Activated CD8-positive, alpha-beta T cell treated with anti-CD3 and anti-CD28 coated beads for 36 hours (primary cell): ENCODE measurements around the gene MUTYH. TPM values are rescaled to one million over a fixed set of nuclear protein-coding genes. Genes with fewer than 3 reads are reported as not detected.
"Not testable (repeated sequence)": the region's sequence is repeated elsewhere in the genome, so short reads cannot be mapped to it uniquely, and the experiment has no call there.

Source experiments
- ATAC-seq: fragments of 200-7000 bp; cut with Tn5 transposase; one replicate; pipeline ENCODE4 v1.10.0; 2021; ENCODE audit warnings: mild to moderate bottlenecking, moderate library complexity
- CTCF ChIA-PET: fragments of 350-600 bp; sonication (Branson Sonifier 250); formaldehyde crosslinking; loops from one replicate; lab custom pipeline; 2021; ENCODE audit warnings: antibody characterized with exemption; lab: Charles Lee
- POLR2A ChIA-PET: fragments of 350-600 bp; sonication (Branson Sonifier 250); formaldehyde crosslinking; loops from one replicate; lab custom pipeline; 2021; ENCODE audit warnings: antibody characterized with exemption; lab: Charles Lee
- DNase-seq: peaks from one replicate; pipeline ENCODE4 v3.0.0-alpha.2; 2020
- H3K27ac Mint-ChIP-seq: one replicate; pipeline ENCODE4 v1.8.0; 2021; ENCODE audit warnings: mild to moderate bottlenecking, mixed read lengths
- H3K27me3 Mint-ChIP-seq: one replicate; pipeline ENCODE4 v1.8.0; 2021; ENCODE audit warnings: mixed read lengths
- H3K36me3 Mint-ChIP-seq: one replicate; pipeline ENCODE4 v1.8.0; 2021; ENCODE audit warnings: low read depth, mixed read lengths
- H3K4me1 Mint-ChIP-seq: one replicate; pipeline ENCODE4 v1.8.0; 2021; ENCODE audit warnings: low read depth, mixed read lengths
- H3K4me3 Mint-ChIP-seq: one replicate; pipeline ENCODE4 v1.8.0; 2021; ENCODE audit warnings: mild to moderate bottlenecking, moderate library complexity, mixed read lengths
- H3K9me3 Mint-ChIP-seq: one replicate; pipeline ENCODE4 v1.8.0; 2021; ENCODE audit warnings: mixed read lengths
- intact Hi-C: fragments of 100-400 bp; cut with micrococcal nuclease; formaldehyde crosslinking; loops from one replicate; pipeline ENCODE4 v1.10.0; 2022
- total RNA-seq, 2 experiments: library from RNA; stranded (reverse); gene quantifications; one replicate each; pipeline ENCODE4 v1.2.3, GENCODE V29; 2021
- TF ChIP-seq, protein P1 (sequence below): fragments of 200-600 bp; IDR thresholded peaks from one replicate; pipeline ENCODE4 v1.8.0; 2022; ENCODE audit warnings: antibody characterized with exemption, mild to moderate bottlenecking

Gene MUTYH
- total RNA-seq, 2 experiments from 2014 or later, result 51.4 to 54.5 TPM

DNA sequence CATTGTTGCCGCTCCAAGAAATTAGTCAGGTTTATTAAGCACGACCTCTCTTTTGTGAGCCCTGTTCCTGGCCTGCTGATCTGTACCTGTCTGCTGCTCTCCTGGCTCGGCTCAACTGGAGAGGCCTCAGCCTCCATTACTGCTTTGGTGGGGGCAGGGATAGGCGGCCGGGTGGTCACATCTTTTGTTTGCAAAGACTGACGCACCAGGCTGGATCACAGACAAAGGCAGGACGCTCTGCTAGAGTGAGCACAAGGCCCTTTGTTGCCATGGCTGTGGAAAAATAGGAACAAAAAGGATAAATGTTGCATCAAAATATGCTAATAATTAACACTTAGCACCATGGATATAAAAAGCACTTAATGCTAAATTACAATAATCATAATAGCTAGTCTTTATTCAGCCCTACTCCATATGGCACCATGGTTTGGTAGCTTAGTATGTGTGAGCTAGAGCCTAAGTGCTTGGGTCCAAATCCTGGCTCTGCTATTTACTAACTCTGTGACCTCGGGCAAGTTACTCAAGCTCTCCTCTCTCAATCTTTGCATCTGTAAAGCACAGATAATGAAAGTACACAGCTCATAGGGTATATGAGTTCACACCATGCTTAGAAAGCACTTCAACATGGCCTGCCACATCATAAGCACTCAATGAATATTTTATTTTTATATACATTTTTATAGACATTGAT, 42.4 kb downstream of the MUTYH start:
- no peak overlapping the region for H3K4me3 Mint-ChIP-seq
- no peaks in the 10 kb centered on the region for H3K9me3 Mint-ChIP-seq
- DNase-seq (no peak), ATAC-seq (no peak)
- no peaks in the 10 kb centered on the region for H3K27me3 Mint-ChIP-seq
- H3K36me3 Mint-ChIP-seq, result no peaks in the 10 kb centered on the region
- no peak overlapping the region for H3K27ac Mint-ChIP-seq
- ChIA-PET POLR2A (interaction anchor here (1.1 to 3.2 kb wide), 2 partner anchors 285 to 287 kb away, joined by 3 to 11 read pairs; partner anchors contain the start of genes HECTD3 and UROD), CTCF (interaction anchor here (1.3 to 13.9 kb wide), 2 partner anchors 13 to 282 kb away, joined by 4 to 321 read pairs; partner anchors contain the start of genes HECTD3 and UROD)
- TF ChIP-seq, protein P1, sequence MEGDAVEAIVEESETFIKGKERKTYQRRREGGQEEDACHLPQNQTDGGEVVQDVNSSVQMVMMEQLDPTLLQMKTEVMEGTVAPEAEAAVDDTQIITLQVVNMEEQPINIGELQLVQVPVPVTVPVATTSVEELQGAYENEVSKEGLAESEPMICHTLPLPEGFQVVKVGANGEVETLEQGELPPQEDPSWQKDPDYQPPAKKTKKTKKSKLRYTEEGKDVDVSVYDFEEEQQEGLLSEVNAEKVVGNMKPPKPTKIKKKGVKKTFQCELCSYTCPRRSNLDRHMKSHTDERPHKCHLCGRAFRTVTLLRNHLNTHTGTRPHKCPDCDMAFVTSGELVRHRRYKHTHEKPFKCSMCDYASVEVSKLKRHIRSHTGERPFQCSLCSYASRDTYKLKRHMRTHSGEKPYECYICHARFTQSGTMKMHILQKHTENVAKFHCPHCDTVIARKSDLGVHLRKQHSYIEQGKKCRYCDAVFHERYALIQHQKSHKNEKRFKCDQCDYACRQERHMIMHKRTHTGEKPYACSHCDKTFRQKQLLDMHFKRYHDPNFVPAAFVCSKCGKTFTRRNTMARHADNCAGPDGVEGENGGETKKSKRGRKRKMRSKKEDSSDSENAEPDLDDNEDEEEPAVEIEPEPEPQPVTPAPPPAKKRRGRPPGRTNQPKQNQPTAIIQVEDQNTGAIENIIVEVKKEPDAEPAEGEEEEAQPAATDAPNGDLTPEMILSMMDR, result no peak
- intact Hi-C loops, result no loop called here
- H3K4me1 Mint-ChIP-seq, result peaks cover 8% of the 10 kb centered on the region

DNA sequence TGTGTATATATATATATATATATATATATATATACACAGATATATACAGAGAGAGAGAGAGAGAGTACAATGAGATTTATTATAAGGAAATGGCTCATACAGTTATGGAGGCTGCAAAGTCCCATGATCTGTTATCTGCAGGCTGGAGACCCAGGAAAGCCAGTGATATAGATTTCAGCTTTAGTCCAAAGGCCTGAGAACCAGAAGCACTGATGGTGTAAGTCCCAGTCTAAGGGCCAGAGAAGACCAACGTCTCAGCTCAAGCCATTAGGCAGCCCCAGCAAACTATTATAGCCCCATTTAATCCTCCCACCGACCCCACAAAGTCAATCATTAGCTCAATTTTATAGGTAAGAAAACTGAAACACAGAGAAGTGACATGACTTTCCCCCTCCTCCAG, 48.5 kb downstream of the MUTYH start:
- CTCF ChIA-PET, result interaction anchor here (1.0 to 13.9 kb wide), 5 partner anchors 8 to 276 kb away, joined by 3 to 321 read pairs (median 4); partner anchors contain the start of genes HECTD3 and UROD
- Mint-ChIP-seq H3K36me3 (no peaks in the 10 kb centered on the region), H3K27me3 (no peaks in the 10 kb centered on the region), H3K9me3 (no peaks in the 10 kb centered on the region), H3K27ac (no peak overlapping the region), H3K4me3 (no peak overlapping the region), H3K4me1 (no peaks in the 10 kb centered on the region)
- DNase-seq, result no peak
- intact Hi-C loops, result no loop called here
- no peak for ATAC-seq
- POLR2A ChIA-PET, result interaction anchor here (2.2 kb wide), 1 partner anchor 280 kb away, joined by 7 read pairs; the partner anchor contains the start of genes HECTD3 and UROD
- TF ChIP-seq, protein P1, result no peak

DNA sequence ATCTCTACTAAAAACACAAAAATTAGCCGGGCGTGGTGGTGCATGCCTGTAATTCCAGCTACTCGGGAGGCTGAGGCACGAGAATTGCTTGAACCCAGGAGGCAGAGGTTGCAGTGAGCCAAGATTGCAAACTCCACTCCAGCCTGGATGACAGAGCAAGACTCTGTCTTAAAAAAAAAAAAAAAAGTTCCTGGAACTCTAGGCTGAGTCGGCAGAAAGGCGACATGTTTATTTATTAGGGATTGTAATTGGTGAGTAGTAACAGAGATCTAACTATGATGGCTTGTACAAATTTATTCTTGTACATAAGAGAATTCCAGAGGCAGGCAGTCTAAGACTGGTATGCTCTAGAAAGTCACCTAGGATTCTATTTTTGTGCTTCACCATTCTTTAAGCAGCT, 49.2 kb downstream of the MUTYH start:
- H3K4me1 Mint-ChIP-seq, DNase-seq, H3K36me3 Mint-ChIP-seq, H3K4me3 Mint-ChIP-seq, intact Hi-C loops, H3K9me3 Mint-ChIP-seq, H3K27me3 Mint-ChIP-seq, ATAC-seq, H3K27ac Mint-ChIP-seq, POLR2A ChIA-PET: not testable (repeated sequence)
- CTCF ChIA-PET, result interaction anchor here (1.0 to 13.9 kb wide), 4 partner anchors 9 to 276 kb away, joined by 3 to 321 read pairs (median 6); partner anchors contain the start of genes HECTD3 and UROD

DNA sequence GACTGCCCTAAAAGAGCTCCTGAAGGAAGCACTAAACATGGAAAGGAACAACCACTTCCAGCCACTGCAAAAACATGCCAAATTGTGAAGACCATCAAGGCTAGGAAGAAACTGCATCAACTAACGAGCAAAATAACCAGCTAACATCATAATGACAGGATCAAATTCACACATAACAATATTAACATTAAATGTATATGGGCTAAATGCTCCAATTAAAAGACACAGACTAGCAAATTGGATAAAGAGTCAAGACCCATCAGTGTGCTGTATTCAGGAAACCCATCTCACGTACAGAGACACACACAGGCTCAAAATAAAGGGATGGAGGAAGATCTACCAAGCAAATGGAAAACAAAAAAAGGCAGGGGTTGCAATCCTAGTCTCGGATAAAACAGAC, 53.7 kb downstream of the MUTYH start:
- intact Hi-C loops, H3K4me1 Mint-ChIP-seq, H3K4me3 Mint-ChIP-seq, ATAC-seq, H3K27me3 Mint-ChIP-seq, H3K9me3 Mint-ChIP-seq, CTCF ChIA-PET, H3K36me3 Mint-ChIP-seq, H3K27ac Mint-ChIP-seq, POLR2A ChIA-PET, DNase-seq: not testable (repeated sequence)

DNA sequence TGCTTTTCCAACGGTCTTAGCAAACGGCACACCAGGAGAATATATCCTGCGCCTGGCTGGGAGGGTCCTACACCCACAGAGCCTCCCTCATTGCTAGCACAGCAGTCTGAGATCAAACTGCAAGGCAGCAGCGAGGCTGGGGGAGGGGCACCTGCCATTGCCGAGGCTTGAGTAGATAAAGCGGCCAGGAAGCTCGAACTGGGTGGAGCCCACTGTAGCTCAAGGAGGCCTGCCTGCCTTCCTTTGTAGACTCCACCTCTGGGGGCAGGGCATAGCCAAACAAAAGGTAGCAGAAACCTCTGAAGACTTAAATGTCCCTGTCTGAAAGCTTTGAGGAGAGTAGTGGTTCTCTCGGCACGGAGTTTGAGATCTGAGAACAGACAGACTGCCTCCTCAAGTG, 55.4 kb downstream of the MUTYH start:
- H3K27me3 Mint-ChIP-seq, DNase-seq, H3K4me1 Mint-ChIP-seq, intact Hi-C loops, POLR2A ChIA-PET, H3K9me3 Mint-ChIP-seq, H3K4me3 Mint-ChIP-seq, H3K36me3 Mint-ChIP-seq, H3K27ac Mint-ChIP-seq, ATAC-seq: not testable (repeated sequence)
- CTCF ChIA-PET, result interaction anchor here (1.0 to 1.3 kb wide), 2 partner anchors 13 to 17 kb away, joined by 4 read pairs; no protein-coding TSS in a partner anchor

DNA sequence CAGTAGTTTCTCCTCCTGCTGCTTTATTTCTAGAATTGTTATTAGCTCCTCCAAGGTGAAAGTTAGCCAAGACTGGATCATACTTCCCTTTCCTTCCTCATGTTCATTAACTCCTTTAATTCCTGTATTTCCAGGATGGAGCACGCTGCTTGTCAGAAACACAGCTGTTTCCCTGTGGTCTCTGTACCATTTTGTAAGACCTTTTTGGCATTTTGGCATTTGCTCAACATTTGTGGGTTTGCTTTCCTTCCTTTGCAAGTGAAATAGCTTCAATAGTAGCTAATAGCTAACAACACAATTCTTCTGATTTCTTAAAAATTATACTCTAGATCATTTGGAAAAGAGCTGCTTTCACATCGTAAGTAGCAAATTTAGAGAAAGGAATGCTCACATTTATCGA, 57.9 kb downstream of the MUTYH start:
- TF ChIP-seq, protein P1, result no peak
- DNase-seq (no peak), ATAC-seq (no peak)
- H3K4me3 Mint-ChIP-seq, result no peak overlapping the region
- CTCF ChIA-PET, result interaction anchor here (0.9 to 2.0 kb wide), 2 partner anchors 18 to 268 kb away, joined by 4 to 9 read pairs; no protein-coding TSS in a partner anchor
- H3K27ac Mint-ChIP-seq, result no peak overlapping the region
- H3K27me3 Mint-ChIP-seq, result peaks cover 3% of the 10 kb centered on the region
- H3K4me1 Mint-ChIP-seq, result no peaks in the 10 kb centered on the region
- intact Hi-C loops, result no loop called here
- H3K36me3 Mint-ChIP-seq, result no peaks in the 10 kb centered on the region
- peaks cover 2% of the 10 kb centered on the region for H3K9me3 Mint-ChIP-seq
- POLR2A ChIA-PET, result no interaction called here

Other genes with a start within 250 kb of the MUTYH start
- gene ZSWIM5, start 133.8 kb downstream of the MUTYH start, total RNA-seq, result under 1 TPM; 0.70 to 0.87 TPM
- gene HPDL, start 13.5 kb downstream of the MUTYH start, total RNA-seq, result 10 to 100 TPM; 37.5 to 39.8 TPM
- gene TOE1, start 270 bp downstream of the MUTYH start, total RNA-seq, result 10 to 100 TPM; 25.7 to 28.1 TPM
- gene TESK2, start 150.7 kb upstream of the MUTYH start, total RNA-seq, result 1 to 10 TPM; 2.9 to 3.7 TPM
- 1 to 10 TPM; 5.6 to 7.1 TPM for gene CCDC163, start 159.6 kb upstream of the MUTYH start, total RNA-seq
- 1 to 10 TPM; 8.4 to 10.0 TPM for gene MMACHC, start 159.9 kb upstream of the MUTYH start, total RNA-seq
- 100 to 1,000 TPM; 547 to 553 TPM for gene PRDX1, start 181.4 kb upstream of the MUTYH start, total RNA-seq
- gene AKR1A1, start 210.4 kb upstream of the MUTYH start, total RNA-seq, result 100 to 1,000 TPM; 184 to 186 TPM
- gene NASP, start 243.6 kb upstream of the MUTYH start, total RNA-seq, result 100 to 1,000 TPM; 227 to 246 TPM